Mammary epithelial cell (primary cell): ENCODE results near the gene ALDH6A1.

ENCODE experiments used
- EZH2 ChIP-seq: IDR thresholded peaks from 2 replicates; pipeline ENCODE4 v1.6.1; 2012; ENCODE audit warnings: low read length, inconsistent platforms, borderline replicate concordance
- TF ChIP-seq, protein P1 (sequence below), 2 donors: IDR thresholded peaks in 1 of 2; conservative IDR thresholded peaks in 1 of 2; 2 replicates each; pipeline ENCODE4 v1.5.1; 2011 to 2012; ENCODE audit warnings: inconsistent platforms in 2 of 2, low read length in 2 of 2, mild to moderate bottlenecking in 2 of 2, control low read depth in 1 of 2, low read depth in 1 of 2; ENCODE audit not compliant: insufficient read depth in 1 of 2; ENCODE audit errors: extremely low read depth in 1 of 2

DNA sequence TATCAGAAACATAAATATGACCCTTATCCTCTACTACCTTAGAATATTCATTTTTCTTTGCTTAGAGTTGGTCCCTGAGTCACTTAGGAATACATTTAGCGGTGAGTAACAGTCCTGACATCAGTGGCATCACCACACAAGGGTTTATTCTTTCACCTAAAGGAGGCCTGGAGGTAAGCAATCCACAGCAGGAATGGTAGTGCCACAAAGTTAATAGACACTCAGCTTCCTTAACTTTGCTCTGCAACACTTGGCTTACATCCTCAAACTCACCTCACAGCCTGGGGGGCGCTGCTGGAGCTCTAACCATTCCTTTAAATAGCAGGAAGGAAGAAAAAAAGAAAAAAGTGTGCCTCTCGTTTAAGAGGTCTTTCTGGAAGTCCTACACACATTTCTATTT is 36.0 kb downstream of the ALDH6A1 start:
- TF ChIP-seq, protein P1, sequence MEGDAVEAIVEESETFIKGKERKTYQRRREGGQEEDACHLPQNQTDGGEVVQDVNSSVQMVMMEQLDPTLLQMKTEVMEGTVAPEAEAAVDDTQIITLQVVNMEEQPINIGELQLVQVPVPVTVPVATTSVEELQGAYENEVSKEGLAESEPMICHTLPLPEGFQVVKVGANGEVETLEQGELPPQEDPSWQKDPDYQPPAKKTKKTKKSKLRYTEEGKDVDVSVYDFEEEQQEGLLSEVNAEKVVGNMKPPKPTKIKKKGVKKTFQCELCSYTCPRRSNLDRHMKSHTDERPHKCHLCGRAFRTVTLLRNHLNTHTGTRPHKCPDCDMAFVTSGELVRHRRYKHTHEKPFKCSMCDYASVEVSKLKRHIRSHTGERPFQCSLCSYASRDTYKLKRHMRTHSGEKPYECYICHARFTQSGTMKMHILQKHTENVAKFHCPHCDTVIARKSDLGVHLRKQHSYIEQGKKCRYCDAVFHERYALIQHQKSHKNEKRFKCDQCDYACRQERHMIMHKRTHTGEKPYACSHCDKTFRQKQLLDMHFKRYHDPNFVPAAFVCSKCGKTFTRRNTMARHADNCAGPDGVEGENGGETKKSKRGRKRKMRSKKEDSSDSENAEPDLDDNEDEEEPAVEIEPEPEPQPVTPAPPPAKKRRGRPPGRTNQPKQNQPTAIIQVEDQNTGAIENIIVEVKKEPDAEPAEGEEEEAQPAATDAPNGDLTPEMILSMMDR (conservative IDR thresholded peaks at IDR 0.05 in 1 of 2, IDR thresholded peaks at IDR 0.05 in 1 of 2; ENCODE audit: extremely low read depth in 1 of 2, insufficient read depth in 1 of 2, low read depth in 1 of 2, low read length in 2 of 2) = no peak
- TF ChIP-seq EZH2 = no peak
